ENCODE data around the gene SYNM. TPM values are rescaled to one million over a fixed set of nuclear protein-coding genes. Genes with fewer than 3 reads are reported as not detected.
"Not testable (repeated sequence)": the region's sequence is repeated elsewhere in the genome, so short reads cannot be mapped to it uniquely, and the experiment has no call there.

SYNM gene
- total and polyA plus RNA-seq, 5 experiments from 2014 or later: 0.08 to 1.1 (median 0.82) TPM; not detected in 1

GRCh38 chr15:99070208-99070607 is 34.7 kb upstream of the SYNM start:
- ATAC-seq (no peak), DNase-seq (no peak)
- no peak overlapping the region for H3K27ac Mint-ChIP-seq
- no peak overlapping the region for H3K4me3 Mint-ChIP-seq
- H3K9me3 Mint-ChIP-seq: no peaks in the 10 kb centered on the region
- H3K4me1 Mint-ChIP-seq: no peaks in the 10 kb centered on the region
- peaks cover 0 to 3% (median 2%) of the 10 kb centered on the region in 5 donors for H3K27me3 Mint-ChIP-seq
- no peaks in the 10 kb centered on the region for H3K36me3 Mint-ChIP-seq
- POLR2A ChIA-PET: interaction anchor here (0.6 kb wide), 1 partner anchor 176 kb away, joined by 3 read pairs; no protein-coding TSS in a partner anchor

- no peaks in the 10 kb centered on the region for H3K36me3 Mint-ChIP-seq
- no peak for ATAC-seq
- POLR2A ChIA-PET: no interaction called here
Measured at GRCh38 chr15:99071091-99071680, 33.7 kb upstream of the SYNM start.

GRCh38 chr15:99073008-99073717 is 31.7 kb upstream of the SYNM start:
- peaks cover 0 to 4% (median 2%) of the 10 kb centered on the region in 5 donors for H3K27me3 Mint-ChIP-seq
- DNase-seq: no peak
- POLR2A ChIA-PET: no interaction called here
- H3K4me3 Mint-ChIP-seq: no peak overlapping the region
- peaks cover 2 to 9% (median 5%) of the 10 kb centered on the region in 4 donors for H3K4me1 Mint-ChIP-seq
- H3K27ac Mint-ChIP-seq: no peak overlapping the region
- no peaks in the 10 kb centered on the region for H3K9me3 Mint-ChIP-seq
- no peaks in the 10 kb centered on the region for H3K36me3 Mint-ChIP-seq
- ATAC-seq: no peak

More at GRCh38 chr15:99071091-99071680, 33.7 kb upstream of the SYNM start:
- no peaks in the 10 kb centered on the region for H3K9me3 Mint-ChIP-seq
- DNase-seq: no peak
- H3K27ac Mint-ChIP-seq: no peak overlapping the region
- peaks cover 0 to 3% (median 0%) of the 10 kb centered on the region in 5 donors for H3K27me3 Mint-ChIP-seq
- H3K4me3 Mint-ChIP-seq: no peak overlapping the region
- H3K4me1 Mint-ChIP-seq: peaks cover 0 to 2% (median 1%) of the 10 kb centered on the region in 4 donors

GRCh38 chr15:99074446-99074845 is 30.4 kb upstream of the SYNM start:
- Mint-ChIP-seq H3K27ac (no peak overlapping the region), H3K27me3 (peaks cover 0 to 11% (median 3%) of the 10 kb centered on the region in 5 donors), H3K9me3 (no peaks in the 10 kb centered on the region), H3K36me3 (no peaks in the 10 kb centered on the region), H3K4me1 (peaks cover 2 to 9% (median 5%) of the 10 kb centered on the region in 4 donors), H3K4me3 (no peak overlapping the region)
- POLR2A ChIA-PET: interaction anchor here (0.5 kb wide), 1 partner anchor 11 kb away, joined by 4 read pairs; no protein-coding TSS in a partner anchor
- ATAC-seq (no peak), DNase-seq (no peak)

DNA sequence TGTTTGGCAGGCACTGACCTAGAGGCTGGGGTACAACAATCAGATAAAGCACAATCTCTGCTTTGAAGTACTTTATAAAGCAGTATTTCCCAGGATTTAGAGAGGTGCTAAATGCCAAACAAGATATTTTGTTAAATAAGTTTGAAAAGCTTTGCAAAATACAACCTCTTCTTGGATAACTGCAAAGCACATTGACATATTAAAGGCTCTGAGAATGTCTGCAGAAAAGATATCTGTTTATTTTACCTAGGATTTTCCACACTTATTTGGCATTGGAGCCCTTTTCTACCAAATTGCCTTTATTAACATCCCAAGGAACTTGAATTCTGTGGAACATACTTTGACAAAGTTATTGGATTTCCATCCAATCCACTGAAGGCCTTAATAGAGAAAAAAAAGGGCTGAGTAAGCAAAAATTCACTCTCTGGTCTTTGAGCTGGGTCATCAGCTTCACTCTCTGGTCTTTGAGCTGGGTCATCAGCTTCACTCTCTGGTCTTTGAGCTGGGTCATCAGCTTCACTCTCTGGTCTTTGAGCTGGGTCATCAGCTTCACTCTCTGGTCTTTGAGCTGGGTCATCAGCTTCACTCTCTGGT is 29.7 kb upstream of the SYNM start:
- POLR2A ChIA-PET, ATAC-seq, H3K27ac Mint-ChIP-seq, H3K4me3 Mint-ChIP-seq, H3K36me3 Mint-ChIP-seq, H3K9me3 Mint-ChIP-seq, H3K4me1 Mint-ChIP-seq, DNase-seq: not testable (repeated sequence)
- peaks cover 0 to 12% (median 3%) of the 10 kb centered on the region in 5 donors for H3K27me3 Mint-ChIP-seq

DNA sequence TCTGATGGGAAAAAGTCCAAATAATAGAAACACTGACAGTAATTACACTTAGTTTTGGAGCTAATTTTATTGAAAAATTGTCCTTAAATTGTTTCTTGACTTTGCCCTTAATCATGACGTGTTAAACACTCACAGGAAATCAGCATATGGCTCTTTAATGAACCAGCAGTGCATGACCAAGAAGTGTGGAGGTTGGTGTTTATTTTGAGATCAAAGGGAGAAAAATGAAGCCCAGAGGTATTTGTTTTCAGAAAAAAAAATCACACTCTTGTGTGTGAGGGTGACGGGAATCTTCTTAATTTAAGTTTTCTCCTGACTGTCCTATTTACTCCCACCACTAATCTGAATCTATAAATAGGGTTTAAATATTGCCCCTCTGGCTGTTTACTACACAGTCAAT is 28.8 kb upstream of the SYNM start:
- Mint-ChIP-seq H3K27ac (peak overlapping the region in 1 of 10 donors; percentile 6), H3K27me3 (peaks cover 0 to 15% (median 6%) of the 10 kb centered on the region in 5 donors), H3K36me3 (no peaks in the 10 kb centered on the region), H3K4me1 (peaks cover 2 to 9% (median 5%) of the 10 kb centered on the region in 4 donors), H3K4me3 (peak overlapping the region in 9 of 10 donors; percentile 51 to 91 (median 87)), H3K9me3 (no peaks in the 10 kb centered on the region)
- ATAC-seq (no peak), DNase-seq (no peak)
- POLR2A ChIA-PET: no interaction called here

DNA sequence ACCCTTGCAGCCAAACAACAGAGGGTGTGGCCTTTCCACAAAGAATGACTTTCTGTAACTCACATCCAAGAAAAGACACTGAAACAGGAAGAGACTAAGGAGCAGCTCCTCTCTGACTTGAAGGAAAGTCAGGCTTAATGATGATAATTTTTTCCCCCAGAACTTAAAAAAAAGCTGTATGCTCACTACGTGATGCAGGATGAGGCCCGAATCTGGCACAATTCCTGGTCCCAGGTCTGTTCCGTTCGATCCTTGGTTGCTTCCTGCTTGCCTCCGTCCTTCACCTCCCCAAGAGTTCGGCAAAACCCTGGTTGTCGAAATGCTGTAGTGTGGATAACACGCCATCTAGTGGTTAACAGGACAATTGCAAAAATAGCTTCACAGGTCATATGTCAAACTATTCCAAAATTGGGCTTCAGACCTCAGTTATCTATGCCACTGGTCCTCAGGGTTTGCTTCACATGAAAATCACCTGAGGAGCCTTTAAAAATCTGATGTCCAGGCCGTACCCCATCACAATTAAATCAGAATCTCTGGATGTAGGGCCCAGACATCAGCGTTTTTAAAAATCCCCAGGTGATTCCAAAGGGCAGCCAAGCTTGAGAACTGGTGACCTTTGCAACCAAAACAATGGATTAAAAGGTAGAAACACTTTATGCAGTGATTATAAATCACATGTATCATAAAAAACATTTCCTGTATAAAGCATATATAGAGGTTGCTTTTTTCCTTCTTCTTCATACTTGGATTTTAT is 28.1 kb upstream of the SYNM start:
- Mint-ChIP-seq H3K4me3 (peak overlapping the region; percentile 70 to 91 (median 88)), H3K4me1 (peaks cover 2 to 9% (median 5%) of the 10 kb centered on the region in 4 donors), H3K27me3 (peaks cover 0 to 17% (median 6%) of the 10 kb centered on the region in 5 donors), H3K36me3 (no peaks in the 10 kb centered on the region), H3K27ac (peak overlapping the region in 4 of 10 donors; percentile 6 to 93 (median 82)), H3K9me3 (no peaks in the 10 kb centered on the region)
- POLR2A ChIA-PET: no interaction called here
- ATAC-seq: peak; percentile 72 to 76
- DNase-seq: peak in 9 of 10 donors; percentile 2 to 69 (median 42)

DNA sequence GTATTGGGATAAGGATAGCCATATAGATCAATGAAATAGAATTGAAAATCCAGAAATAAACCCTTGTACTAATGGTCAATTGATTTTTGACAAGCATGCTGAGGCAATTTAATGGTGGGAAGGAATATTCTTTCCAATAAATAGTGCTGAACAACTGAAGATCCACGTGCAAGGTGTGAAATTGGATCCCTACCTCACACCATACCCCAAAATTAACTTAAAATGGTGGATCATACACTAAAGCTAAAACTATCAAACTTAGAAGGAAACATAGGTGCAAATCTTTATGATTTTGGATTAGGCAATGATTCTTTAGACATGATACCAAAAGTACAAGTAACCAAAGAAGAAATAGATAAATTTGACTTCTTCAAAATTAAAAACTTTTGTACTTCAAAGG is 22.1 kb upstream of the SYNM start:
- POLR2A ChIA-PET: no interaction called here
- H3K9me3 Mint-ChIP-seq: peaks cover 0 to 10% (median 1%) of the 10 kb centered on the region in 9 donors

GRCh38 chr15:99084965-99085364 is 19.9 kb upstream of the SYNM start:
- ATAC-seq: no peak
- Mint-ChIP-seq H3K9me3 (peaks cover 0 to 10% (median 1%) of the 10 kb centered on the region in 9 donors), H3K4me1 (peaks cover under 1 to 2% (median 1%) of the 10 kb centered on the region in 4 donors), H3K27me3 (peaks cover 0 to 12% (median 6%) of the 10 kb centered on the region in 5 donors), H3K27ac (no peak overlapping the region), H3K36me3 (peaks cover 0 to 7% (median 5%) of the 10 kb centered on the region in 3 donors), H3K4me3 (no peak overlapping the region)
- DNase-seq: no peak
- POLR2A ChIA-PET: no interaction called here

More for the DNA sequence above, 22.1 kb upstream of the SYNM start:
- Mint-ChIP-seq H3K27ac (no peak overlapping the region), H3K4me3 (no peak overlapping the region), H3K27me3 (peaks cover 0 to 21% (median 5%) of the 10 kb centered on the region in 5 donors), H3K36me3 (peaks cover 0 to 7% (median 5%) of the 10 kb centered on the region in 3 donors), H3K4me1 (no peaks in the 10 kb centered on the region)
- DNase-seq (no peak), ATAC-seq (no peak)

- H3K27ac Mint-ChIP-seq: peak overlapping the region in 1 of 10 donors; percentile 45
- H3K9me3 Mint-ChIP-seq: peaks cover 0 to 10% (median 1%) of the 10 kb centered on the region in 9 donors
- peaks cover 0 to 12% (median 6%) of the 10 kb centered on the region in 5 donors for H3K27me3 Mint-ChIP-seq
- no peak overlapping the region for H3K4me3 Mint-ChIP-seq
- H3K36me3 Mint-ChIP-seq: peaks cover 0 to 7% (median 5%) of the 10 kb centered on the region in 3 donors
- ATAC-seq (no peak), DNase-seq (no peak)
- peaks cover 5 to 9% (median 6%) of the 10 kb centered on the region in 4 donors for H3K4me1 Mint-ChIP-seq
- POLR2A ChIA-PET: no interaction called here
Measured at GRCh38 chr15:99085413-99086326, 19.2 kb upstream of the SYNM start.

DNA sequence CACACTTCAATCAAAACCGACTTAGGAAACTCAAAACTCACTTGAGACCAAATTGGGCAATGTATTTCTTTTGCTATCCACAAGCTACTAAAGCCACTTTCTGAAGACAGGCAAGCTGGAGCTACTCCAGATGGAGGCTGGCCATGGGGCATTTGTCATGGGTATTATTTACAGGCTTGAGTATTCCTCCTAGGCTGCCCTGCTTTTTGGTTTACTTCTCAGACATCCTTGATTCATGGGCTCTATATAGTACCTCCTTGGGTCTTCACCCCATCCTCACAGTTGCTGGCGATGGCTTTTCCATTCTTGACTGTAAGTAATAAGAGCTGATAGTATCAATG is 18.6 kb upstream of the SYNM start:
- Mint-ChIP-seq H3K4me1 (peaks cover 5 to 9% (median 6%) of the 10 kb centered on the region in 4 donors), H3K27me3 (peaks cover 0 to 8% (median 1%) of the 10 kb centered on the region in 5 donors), H3K9me3 (peaks cover 0 to 10% (median 1%) of the 10 kb centered on the region in 9 donors), H3K27ac (peak overlapping the region in 1 of 10 donors; percentile 45), H3K4me3 (no peak overlapping the region), H3K36me3 (peaks cover 0 to 7% (median 5%) of the 10 kb centered on the region in 3 donors)
- POLR2A ChIA-PET: no interaction called here
- ATAC-seq (no peak), DNase-seq (no peak)
